MV-4-11 (cell line): ENCODE results near the gene MCOLN2.

Experiments
- DNase-seq: peaks from one replicate; lab custom pipeline; 2025; lab: John Stamatoyannopoulos, UW

Gene MCOLN2

DNA sequence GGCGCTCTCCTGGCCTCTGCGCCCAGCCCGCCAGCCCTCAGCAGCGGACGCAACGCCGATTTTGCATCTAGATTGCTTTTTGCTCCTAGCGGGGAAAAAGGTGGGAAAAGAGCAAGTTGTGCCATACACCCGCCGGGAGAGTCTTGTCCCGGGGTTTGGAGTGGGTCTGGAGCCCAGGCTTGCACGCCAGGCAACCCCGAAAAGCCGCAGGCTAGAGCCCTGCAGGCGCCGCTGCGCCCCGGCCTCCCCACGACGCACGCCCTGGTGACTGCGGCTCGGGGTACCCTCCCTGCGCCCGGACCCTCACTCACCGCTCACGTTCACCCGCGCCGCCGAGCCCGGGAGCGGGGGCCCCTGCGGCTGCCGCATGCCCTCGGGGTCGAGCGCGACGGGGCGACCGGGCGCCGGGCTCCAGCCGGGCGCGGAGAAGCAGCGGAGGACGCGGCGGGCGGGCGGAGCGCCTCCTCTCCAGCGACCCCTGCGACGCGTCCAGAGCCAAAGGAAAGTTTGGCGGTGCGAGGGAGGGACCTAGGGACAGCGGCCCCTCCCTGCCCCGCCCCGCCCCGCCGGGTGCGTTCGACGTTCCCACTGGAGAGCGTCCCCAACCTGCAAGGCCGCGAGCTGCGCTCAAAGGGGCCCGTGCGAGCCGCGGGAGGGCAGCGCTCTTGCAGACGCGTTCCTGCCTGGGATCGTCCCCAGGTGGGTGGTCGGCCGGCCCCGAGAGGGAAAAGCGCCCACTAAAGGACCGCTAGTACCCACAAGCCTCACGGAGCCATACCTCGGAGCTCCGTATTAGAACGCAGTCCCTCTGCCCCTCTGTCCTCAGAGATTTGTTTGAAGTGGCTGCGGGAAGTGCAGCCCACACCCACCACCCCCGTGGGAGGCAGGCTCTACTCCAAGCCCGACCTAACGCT, 104.0 kb downstream of the MCOLN2 start, which contains the start of gene LPAR3:
TSS of gene LPAR3 (minus strand) at position 502 of the 914 bp plus-strand sequence. CDS start 27,086 bp downstream, outside the sequence.
- DNase-seq = no peak

GRCh38 chr1:84890566-84890965, 106.3 kb downstream of the MCOLN2 start:
- no peak for DNase-seq

DNA sequence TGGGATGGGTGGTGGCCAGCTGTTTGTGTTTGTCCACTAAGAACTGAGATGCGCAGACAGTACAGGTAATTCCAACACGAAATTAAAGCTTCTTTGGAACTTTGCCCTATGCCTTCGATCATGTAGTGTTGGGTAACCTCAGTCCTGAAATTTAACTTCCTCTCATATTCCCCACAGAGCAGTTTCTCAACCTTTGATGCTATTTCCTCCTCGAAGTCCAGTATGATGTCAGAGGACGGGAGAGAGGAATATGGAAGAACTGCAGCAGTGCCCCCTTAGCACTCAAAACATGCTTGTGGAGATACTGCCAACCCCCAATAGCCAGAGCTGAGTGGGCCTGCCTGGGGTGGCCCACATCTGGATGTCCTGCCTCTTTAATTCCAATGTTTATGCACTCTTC, 107.5 kb downstream of the MCOLN2 start:
- peak; percentile 67 for DNase-seq

DNA sequence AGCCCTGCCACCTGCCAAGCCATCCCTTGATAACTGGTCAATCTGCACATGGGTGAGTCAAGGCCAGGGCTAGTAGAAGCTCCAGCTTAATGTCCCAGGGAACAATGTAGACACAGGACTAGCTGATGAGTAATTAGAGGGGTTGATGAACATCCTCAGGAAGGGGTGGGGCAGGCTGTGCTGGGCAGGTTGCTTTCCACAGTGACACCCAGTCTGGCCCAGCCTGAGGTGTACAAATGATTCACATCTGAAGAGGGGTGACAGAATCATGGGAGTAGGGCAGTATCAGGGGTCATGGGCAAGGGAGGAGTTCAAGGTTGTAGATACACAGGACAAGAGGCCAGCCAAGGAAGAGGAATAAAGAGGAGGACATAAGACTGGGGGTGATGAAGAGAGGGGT, 108.2 kb downstream of the MCOLN2 start:
- DNase-seq = no peak

- DNase-seq = no peak
These were observed 109.5 kb downstream of the MCOLN2 start for GRCh38 chr1:84887261-84887934.

DNA sequence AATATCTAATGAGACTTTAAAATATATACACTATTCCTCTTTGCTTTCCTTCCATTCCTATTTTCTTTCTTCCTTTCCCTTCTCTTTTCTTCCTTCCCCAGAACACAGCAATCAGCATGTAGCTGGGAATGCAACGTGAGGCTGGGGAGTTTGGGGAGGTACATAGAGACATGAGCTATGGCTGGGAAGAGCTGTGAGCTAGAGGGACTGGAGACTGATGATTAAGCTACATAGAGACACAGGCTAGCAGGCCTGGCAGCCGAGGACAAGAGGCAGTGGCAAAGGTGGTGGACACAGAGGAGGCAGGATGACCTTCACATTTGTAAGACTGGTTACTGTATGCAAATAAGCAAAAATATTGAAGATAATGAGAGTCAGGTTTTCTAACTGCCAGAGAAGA, 111.4 kb downstream of the MCOLN2 start:
- no peak for DNase-seq

GRCh38 chr1:84884671-84885389, 112.1 kb downstream of the MCOLN2 start:
- DNase-seq = no peak

DNA sequence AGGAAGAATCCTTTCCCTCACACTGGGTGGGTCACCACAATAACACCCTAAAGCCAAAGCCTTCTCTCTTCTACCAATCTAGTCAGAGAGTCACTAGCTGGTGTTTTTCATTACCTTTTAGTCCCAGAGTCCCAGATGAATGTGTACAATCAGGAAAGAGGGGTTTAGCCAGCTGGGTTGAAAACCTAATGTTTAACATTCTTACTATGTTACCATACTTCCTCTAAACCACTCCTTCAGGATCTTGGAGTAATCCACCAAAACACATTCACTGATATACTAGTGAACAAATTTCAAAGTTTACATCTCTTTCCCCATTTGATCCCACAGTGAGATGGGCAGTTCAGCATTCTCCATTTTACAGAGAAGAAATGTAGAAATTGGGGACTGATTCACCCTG, 113.6 kb downstream of the MCOLN2 start:
- DNase-seq = no peak

- no peak for DNase-seq
These were observed 119.3 kb downstream of the MCOLN2 start for GRCh38 chr1:84877592-84877991.

- no peak for DNase-seq
These were observed 120.6 kb downstream of the MCOLN2 start for GRCh38 chr1:84876353-84876752.
